Activated naive CD4-positive, alpha-beta T cell treated with anti-CD3 and anti-CD28 coated beads, Interleukin-2, amount 50 U/mL, for 72 hours (primary cell): ENCODE measurements around the gene RASSF4. TPM values are rescaled to one million over a fixed set of nuclear protein-coding genes. Genes with fewer than 3 reads are reported as not detected.

ENCODE experiments used
- ATAC-seq, 2 donors: fragments of 150-1000 bp; cut with Tn5 transposase; 2 replicates each; pipeline ENCODE4 v1.10.0; 2021; ENCODE audit warnings: mild to moderate bottlenecking in 2 of 2, moderate library complexity in 2 of 2
- DNase-seq, 2 donors: peaks; one replicate each; pipeline ENCODE4 v3.0.0; 2021 to 2022; ENCODE audit warnings: low spot score in 2 of 2
- H3K27ac Mint-ChIP-seq, 2 donors: one replicate each; pipeline ENCODE4 v1.8.0; 2022; ENCODE audit warnings: mild to moderate bottlenecking in 2 of 2, mixed read lengths in 2 of 2
- H3K36me3 Mint-ChIP-seq, 2 donors: one replicate each; pipeline ENCODE4 v1.8.0; 2022; ENCODE audit warnings: mixed read lengths in 2 of 2
- H3K9me3 Mint-ChIP-seq, 2 donors: one replicate each; pipeline ENCODE4 v1.8.0; 2022; ENCODE audit warnings: mixed read lengths in 2 of 2
- total RNA-seq, 2 donors: library from RNA; stranded (reverse); gene quantifications; one replicate each; pipeline ENCODE4 v1.2.3, GENCODE V29; 2022

RASSF4 gene
- total RNA-seq, 2 donors from 2014 or later: 1.5 to 4.1 TPM

GRCh38 chr10:44975431-44976331 lies 16.1 kb downstream of the RASSF4 start:
- DNase-seq: no peak
- Mint-ChIP-seq H3K27ac (peak overlapping the region in 1 of 2 donors; percentile 68), H3K9me3 (no peaks in the 10 kb centered on the region), H3K36me3 (no peaks in the 10 kb centered on the region)
- ATAC-seq: no peak

DNA sequence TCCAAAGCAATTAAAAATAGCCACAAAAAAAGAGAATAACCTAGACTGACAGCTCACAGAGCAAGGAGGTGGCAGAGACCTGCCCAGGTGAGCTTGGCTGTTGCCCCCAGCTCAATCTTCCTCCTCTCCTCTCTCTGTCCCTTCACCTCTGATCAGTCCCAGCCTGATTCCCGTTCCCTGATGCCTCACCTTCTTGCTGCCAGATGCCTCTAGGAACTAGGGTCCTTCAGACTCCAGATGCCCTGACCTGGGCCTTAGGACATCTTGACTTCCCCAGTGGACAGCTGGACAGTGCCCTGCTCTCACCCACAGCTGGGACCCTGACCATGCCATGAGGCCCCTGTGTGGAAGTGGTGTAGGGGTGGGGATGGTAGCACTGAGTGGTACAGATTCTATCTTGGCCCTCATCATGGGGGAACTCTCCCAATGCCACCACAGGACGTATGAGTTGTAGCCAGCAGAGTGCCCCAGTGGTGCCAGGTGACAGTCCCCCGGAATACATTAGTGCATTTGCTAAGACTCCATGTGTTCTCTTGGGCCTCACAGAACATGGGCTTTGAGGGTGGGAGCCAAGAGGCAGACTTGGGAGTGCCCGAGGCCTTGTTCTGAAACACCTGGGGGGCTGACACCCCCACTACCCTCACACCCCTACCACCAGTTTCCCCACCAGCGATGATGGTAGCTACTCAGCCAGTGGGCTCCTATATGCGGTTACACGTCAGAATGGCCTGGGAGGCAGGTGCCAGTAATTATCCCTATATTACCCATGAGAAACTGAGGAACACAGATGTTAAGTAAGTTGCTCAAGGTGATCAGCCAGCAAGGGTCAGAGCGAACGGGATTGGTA lies 17.0 kb downstream of the RASSF4 start:
- H3K27ac Mint-ChIP-seq: no peak overlapping the region
- no peaks in the 10 kb centered on the region for H3K36me3 Mint-ChIP-seq
- no peak for DNase-seq
- ATAC-seq: no peak
- H3K9me3 Mint-ChIP-seq: no peaks in the 10 kb centered on the region

- no peaks in the 10 kb centered on the region for H3K9me3 Mint-ChIP-seq
- DNase-seq: no peak
- H3K27ac Mint-ChIP-seq: no peak overlapping the region
- ATAC-seq: no peak
- no peaks in the 10 kb centered on the region for H3K36me3 Mint-ChIP-seq
These were observed 17.9 kb downstream of the RASSF4 start for GRCh38 chr10:44977287-44978212.

GRCh38 chr10:44978213-44978569 lies 18.6 kb downstream of the RASSF4 start:
- Mint-ChIP-seq H3K9me3 (no peaks in the 10 kb centered on the region), H3K36me3 (no peaks in the 10 kb centered on the region), H3K27ac (peak overlapping the region; percentile 37 to 52)
- ATAC-seq (no peak), DNase-seq (no peak)

DNA sequence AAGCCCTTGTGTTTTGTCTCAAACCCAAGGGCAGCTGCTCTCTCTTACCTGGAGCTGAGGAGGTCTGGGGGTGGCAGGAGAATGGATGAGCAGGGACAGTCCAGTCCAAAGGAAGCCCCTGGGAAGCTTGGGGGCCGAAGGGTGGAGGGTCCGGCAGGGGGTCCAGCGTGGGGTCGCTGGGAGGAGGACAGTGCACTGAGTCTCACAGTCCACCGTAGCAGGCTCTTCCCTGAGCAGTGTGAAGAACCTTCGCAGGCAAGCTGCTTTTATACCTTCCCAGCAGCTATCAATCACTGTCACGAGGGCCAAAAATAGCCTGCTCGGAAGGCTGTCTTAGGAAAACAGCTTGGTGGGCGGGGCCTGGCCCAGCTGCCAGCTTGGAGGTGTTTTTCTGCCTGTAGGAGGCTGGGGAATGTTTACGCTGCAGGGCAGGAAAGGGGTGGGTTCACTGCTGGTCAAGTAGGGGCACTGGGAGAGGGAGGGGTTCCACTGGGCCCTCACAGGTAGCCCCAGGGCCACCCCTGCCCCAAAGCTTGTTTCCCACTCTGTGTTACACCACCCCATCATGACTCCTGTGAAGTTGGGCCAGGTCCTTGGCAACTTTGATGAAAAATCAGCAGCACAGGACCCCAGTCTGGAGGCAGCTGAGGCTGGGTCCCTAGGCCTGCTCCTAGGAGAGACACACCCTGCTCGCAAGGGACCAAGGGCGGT lies 19.1 kb downstream of the RASSF4 start, which contains the start of gene DEPP1:
TSS of gene DEPP1 (minus strand) at position 240 of the 711 bp plus-strand sequence. CDS start 779 bp downstream, outside the sequence.
- Mint-ChIP-seq H3K27ac (peak within 1 kb of the TSS; percentile 37 to 52), H3K36me3 (no peaks in the 10 kb centered on the region), H3K9me3 (no peaks in the 10 kb centered on the region)
- DNase-seq: peak in 1 of 2 donors; percentile 32
- peak in 1 of 2 donors; percentile 62 for ATAC-seq

DNA sequence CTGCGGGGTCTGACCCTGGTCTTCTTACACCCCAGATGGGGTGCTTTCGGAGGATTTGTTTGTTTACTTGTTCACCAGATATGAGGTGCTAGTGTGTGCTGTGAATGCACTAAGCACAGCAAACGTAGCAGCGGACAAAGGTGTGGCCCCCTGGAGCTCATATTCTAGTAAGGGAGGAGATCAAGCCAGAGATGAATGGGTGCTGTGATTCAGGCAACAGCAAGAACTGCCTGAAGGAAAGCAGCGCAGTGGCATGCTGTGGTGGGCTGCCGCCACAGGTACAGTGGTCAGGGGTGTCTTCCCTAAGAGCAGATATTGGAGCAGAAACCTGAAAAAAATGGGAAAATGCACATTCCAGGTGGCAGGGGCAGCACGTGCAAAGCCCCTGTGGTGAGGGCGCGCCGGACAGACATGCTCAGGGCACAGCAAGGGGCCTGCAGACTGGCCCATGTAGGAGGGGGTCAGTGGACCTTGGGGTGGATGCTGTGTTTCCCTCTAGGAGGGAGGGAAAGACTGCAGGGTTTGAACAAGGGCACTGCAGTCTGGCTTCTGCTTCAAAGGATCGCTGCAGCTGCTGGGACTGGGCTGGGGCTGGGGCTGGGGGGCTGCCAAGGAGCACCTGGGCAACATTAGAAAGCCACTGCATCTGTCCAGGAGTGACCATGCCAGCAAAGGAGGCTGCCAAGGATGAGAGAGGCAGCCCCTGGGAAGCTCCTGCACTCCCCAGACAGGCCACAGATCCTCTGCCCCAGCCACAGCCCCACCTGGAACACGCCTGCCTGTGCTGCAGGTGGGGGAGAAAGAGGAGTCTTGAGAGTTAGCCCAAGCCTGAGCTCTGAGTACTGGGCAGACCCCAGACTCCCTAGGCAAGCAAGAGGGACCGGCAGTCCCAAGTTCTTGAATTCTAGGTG lies 19.9 kb downstream of the RASSF4 start:
- ATAC-seq (no peak), DNase-seq (no peak)
- Mint-ChIP-seq H3K9me3 (no peaks in the 10 kb centered on the region), H3K36me3 (no peaks in the 10 kb centered on the region), H3K27ac (peak overlapping the region in 1 of 2 donors; percentile 52)

GRCh38 chr10:44980309-44981171 lies 20.9 kb downstream of the RASSF4 start:
- Mint-ChIP-seq H3K36me3 (no peaks in the 10 kb centered on the region), H3K27ac (peak overlapping the region in 1 of 2 donors; percentile 60), H3K9me3 (no peaks in the 10 kb centered on the region)
- ATAC-seq (no peak), DNase-seq (no peak)

DNA sequence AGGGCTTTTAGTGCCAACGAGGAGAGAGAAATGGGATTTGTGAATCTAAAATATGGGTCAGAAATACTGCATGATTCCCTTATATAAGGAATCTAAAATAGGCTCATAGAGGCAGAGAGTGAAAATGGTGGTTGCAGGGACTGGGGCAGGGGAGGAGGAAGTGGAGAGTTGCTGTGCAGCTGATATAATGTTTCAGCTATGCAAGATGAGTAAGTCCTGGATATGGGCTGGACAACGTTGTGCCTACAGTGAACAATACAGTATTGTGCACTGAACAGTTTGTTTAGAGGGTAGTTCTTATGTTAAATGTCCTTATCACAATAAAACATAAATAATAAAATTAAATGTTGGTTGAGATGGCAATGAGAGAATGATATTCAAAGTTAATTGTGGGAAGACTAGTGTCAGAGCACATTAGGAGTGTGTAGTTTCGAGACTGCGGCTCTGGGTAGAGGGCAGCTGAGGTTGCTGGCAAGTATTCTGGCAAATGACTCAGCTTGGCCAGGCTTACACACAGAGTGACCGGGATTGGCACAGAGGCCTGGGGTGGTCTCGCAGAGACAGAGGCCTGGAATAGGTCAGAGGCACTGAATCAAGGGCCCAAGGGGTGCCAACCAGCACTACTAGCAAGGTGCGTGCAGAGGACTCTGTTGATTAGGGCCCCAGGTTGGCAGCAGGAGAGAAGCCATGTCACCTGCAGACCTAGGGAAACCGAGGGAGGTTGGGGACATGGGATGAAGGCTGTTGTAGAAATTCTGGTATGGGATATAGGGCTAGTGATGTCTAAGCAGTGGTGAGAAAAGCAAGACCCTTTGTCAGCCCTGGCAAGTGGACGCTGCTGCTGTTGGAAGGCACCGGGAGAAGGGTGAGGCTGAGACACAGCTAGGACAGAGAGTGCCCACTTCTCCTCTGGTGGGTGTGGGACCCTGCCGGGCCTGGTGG lies 21.8 kb downstream of the RASSF4 start:
- Mint-ChIP-seq H3K27ac (peak overlapping the region in 1 of 2 donors; percentile 1), H3K36me3 (no peaks in the 10 kb centered on the region), H3K9me3 (no peaks in the 10 kb centered on the region)
- no peak for ATAC-seq
- no peak for DNase-seq

DNA sequence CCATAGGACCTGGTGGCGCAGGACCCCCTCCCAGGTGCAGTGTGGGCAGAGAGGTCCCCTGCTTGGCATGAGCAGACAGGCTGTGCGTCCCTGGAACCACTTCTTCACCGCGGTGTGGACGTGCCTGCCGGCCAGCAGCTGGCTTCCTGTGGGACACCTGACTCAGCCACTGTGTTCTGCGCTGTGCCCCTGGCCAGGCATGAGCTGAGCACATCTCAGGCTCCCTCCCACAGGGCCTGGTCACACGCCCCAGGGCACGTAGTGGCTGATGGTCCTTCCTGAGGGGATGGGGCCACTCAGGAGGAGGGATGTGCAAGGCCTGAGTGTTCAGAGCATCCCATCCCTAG lies 22.5 kb downstream of the RASSF4 start:
- Mint-ChIP-seq H3K27ac (no peak overlapping the region), H3K36me3 (no peaks in the 10 kb centered on the region), H3K9me3 (no peaks in the 10 kb centered on the region)
- DNase-seq (no peak), ATAC-seq (no peak)

GRCh38 chr10:44982496-44982895 lies 22.9 kb downstream of the RASSF4 start:
- no peak for ATAC-seq

GRCh38 chr10:44983066-44983894 lies 23.7 kb downstream of the RASSF4 start:
- H3K36me3 Mint-ChIP-seq: no peaks in the 10 kb centered on the region
- peak overlapping the region; percentile 67 to 74 for H3K27ac Mint-ChIP-seq
- H3K9me3 Mint-ChIP-seq: no peaks in the 10 kb centered on the region
- DNase-seq: no peak
- no peak for ATAC-seq

More at GRCh38 chr10:44982496-44982895, 22.9 kb downstream of the RASSF4 start:
- H3K27ac Mint-ChIP-seq: peak overlapping the region in 1 of 2 donors; percentile 74
- no peak for DNase-seq
- H3K9me3 Mint-ChIP-seq: no peaks in the 10 kb centered on the region
- no peaks in the 10 kb centered on the region for H3K36me3 Mint-ChIP-seq

- peak overlapping the region; percentile 67 to 79 for H3K27ac Mint-ChIP-seq
- H3K36me3 Mint-ChIP-seq: no peaks in the 10 kb centered on the region
- DNase-seq (peak in 1 of 2 donors; percentile 47), ATAC-seq (no peak)
- H3K9me3 Mint-ChIP-seq: no peaks in the 10 kb centered on the region
These were observed 24.3 kb downstream of the RASSF4 start for GRCh38 chr10:44983895-44984278.
